NT2/D1 (cell line): Measurements from ENCODE around the gene APOBEC3H.

ENCODE experiments used
- DNase-seq: peaks from one replicate; pipeline ENCODE4 v3.0.0-alpha.2; 2011; ENCODE audit warnings: low read depth, low spot score
- H3K27me3 ChIP-seq: 2 replicates; pipeline ENCODE4 v1.6.0; 2011; ENCODE audit warnings: mild to moderate bottlenecking; ENCODE audit not compliant: insufficient read length, insufficient read depth
- H3K36me3 ChIP-seq: 2 replicates; pipeline ENCODE4 v1.6.1; 2011; ENCODE audit warnings: mild to moderate bottlenecking, low read length, mixed read lengths; ENCODE audit not compliant: insufficient read depth, insufficient read length
- H3K4me1 ChIP-seq: 2 replicates; pipeline ENCODE4 v1.5.1; 2011; ENCODE audit not compliant: insufficient read depth, insufficient read length
- H3K4me3 ChIP-seq: 2 replicates; pipeline ENCODE4 v1.5.1; 2011; ENCODE audit warnings: low read depth; ENCODE audit not compliant: insufficient read length
- H3K9ac ChIP-seq: 2 replicates; pipeline ENCODE4 v1.6.0; 2011; ENCODE audit warnings: low read depth; ENCODE audit not compliant: insufficient read length
- H3K9me3 ChIP-seq: 2 replicates; pipeline ENCODE4 v1.5.1; 2011; ENCODE audit warnings: mild to moderate bottlenecking, low read length; ENCODE audit not compliant: insufficient read depth
- SUZ12 ChIP-seq: IDR thresholded peaks from 2 replicates; pipeline ENCODE4 v1.6.1; 2011; ENCODE audit not compliant: insufficient read length, insufficient read depth; ENCODE audit errors: extremely low read depth
- YY1 ChIP-seq: IDR thresholded peaks from 2 replicates; pipeline ENCODE4 v1.6.1; 2011; ENCODE audit not compliant: insufficient read length, insufficient read depth
- ZNF274 ChIP-seq: IDR thresholded peaks from 2 replicates; pipeline ENCODE4 v1.6.1; 2011; ENCODE audit warnings: mild to moderate bottlenecking, low read depth, low read length

Gene APOBEC3H

DNA sequence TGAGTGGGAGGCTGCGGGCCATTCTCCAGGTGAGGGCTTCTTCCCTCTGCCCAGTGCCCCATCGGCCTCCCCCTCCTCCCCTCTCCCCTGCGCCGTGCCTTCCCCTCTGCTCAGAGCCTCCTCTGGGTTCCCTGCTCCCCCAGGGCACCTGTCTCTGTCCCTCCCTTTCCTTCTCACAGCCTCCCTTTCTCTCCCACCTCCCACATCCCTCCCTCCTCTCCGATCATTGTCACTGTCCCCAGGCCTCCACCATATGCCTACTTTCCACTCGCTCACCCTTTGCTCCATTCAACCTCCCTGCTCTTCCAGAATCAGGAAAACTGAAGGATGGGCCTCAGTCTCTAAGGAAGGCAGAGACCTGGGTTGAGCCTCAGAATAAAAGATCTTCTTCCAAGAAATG, 9.9 kb upstream of the APOBEC3H start:
- no peaks in the 10 kb centered on the region for H3K27me3 ChIP-seq
- no peak overlapping the region for H3K9ac ChIP-seq
- no peak overlapping the region for H3K4me3 ChIP-seq
- H3K9me3 ChIP-seq: no peaks in the 10 kb centered on the region
- TF ChIP-seq SUZ12 (no peak), YY1 (no peak), ZNF274 (no peak)
- no peaks in the 10 kb centered on the region for H3K36me3 ChIP-seq
- no peak for DNase-seq
- peaks cover 4% of the 10 kb centered on the region for H3K4me1 ChIP-seq

DNA sequence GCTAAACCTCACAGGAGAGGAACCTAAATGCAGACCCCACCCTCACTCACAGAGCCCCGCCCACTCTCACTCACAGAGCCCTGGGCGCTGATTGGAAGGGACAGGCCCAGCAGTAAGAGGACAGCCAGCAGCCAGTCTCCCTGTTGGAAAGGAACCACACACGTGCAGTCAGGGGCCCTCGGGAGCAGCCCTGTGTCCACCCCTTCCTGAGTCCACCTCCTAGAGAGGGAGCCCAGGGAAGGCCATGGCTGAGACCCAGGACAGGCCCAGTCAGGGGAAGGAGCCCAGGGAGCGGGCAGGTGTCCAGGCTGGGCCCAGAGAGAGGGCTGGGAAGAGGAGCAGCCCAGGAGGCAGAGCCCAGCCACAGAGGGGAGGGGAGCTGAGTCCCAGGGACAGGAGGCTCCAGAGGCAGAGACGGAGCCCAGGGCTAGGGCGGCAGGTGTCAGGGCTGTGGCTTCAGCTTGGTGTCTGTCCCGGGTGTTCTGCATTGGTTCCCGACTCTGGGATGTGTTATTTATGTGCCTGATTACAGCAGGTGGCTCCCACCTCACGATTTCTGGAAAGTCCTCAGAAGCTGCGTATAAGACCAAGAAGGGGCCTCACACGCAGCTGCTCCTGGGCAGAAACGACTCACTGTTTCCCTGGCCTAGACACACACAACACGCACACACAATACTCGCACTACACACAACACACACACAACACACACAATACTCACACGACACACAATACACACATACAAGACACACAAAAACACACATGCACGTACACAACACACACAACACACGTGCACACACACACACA, 9.0 kb upstream of the APOBEC3H start:
- Histone ChIP-seq H3K27me3 (no peaks in the 10 kb centered on the region), H3K4me3 (no peak overlapping the region), H3K36me3 (no peaks in the 10 kb centered on the region), H3K9me3 (no peaks in the 10 kb centered on the region), H3K4me1 (peaks cover 4% of the 10 kb centered on the region), H3K9ac (peak overlapping the region; percentile 56)
- no peak for TF ChIP-seq ZNF274
- DNase-seq: no peak

DNA sequence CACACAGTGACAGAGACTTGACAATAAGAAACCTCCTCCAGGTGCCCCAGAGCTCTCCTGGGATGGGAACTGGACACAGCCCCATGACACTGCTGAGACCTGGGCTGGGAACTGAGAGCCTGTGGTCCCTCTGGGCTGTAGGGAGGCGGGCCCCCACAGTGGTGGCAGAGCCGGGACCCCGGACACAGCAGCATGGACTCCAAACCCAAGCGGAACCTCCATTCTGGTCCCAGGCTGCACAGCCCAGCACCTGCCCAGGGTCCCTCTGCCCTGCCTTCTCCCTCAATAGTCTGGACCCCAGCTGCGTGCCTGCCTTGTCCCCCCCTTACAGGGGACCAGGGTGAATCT, 8.4 kb upstream of the APOBEC3H start:
- DNase-seq: no peak
- Histone ChIP-seq H3K27me3 (no peaks in the 10 kb centered on the region), H3K9ac (no peak overlapping the region), H3K36me3 (no peaks in the 10 kb centered on the region), H3K4me3 (no peak overlapping the region), H3K4me1 (peaks cover 4% of the 10 kb centered on the region), H3K9me3 (no peaks in the 10 kb centered on the region)
- TF ChIP-seq ZNF274 (no peak), SUZ12 (no peak), YY1 (no peak)

DNA sequence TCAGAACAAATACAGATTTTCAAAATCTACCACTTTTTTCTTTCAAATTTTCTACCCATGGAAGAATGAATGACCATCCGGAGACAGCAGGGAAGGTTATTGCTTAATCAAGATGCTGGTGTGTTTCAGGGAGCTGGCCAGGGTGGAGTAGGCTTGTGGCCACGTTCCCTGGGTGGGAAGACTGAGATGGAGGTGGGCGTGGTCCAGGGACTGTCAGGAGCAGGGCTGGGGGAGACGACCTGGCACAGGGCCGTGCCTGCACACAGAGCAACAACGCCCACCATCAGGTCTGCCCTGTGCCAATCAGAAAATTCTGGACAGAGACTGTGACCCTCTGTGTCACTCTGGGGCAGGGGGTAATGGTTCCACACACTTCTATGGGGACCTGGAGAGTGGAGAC, 7.1 kb upstream of the APOBEC3H start:
- no peaks in the 10 kb centered on the region for H3K36me3 ChIP-seq
- no peak overlapping the region for H3K9ac ChIP-seq
- no peaks in the 10 kb centered on the region for H3K27me3 ChIP-seq
- H3K4me3 ChIP-seq: no peak overlapping the region
- H3K4me1 ChIP-seq: peaks cover 4% of the 10 kb centered on the region
- no peak for DNase-seq
- TF ChIP-seq SUZ12 (no peak), YY1 (no peak), ZNF274 (no peak)
- no peaks in the 10 kb centered on the region for H3K9me3 ChIP-seq

DNA sequence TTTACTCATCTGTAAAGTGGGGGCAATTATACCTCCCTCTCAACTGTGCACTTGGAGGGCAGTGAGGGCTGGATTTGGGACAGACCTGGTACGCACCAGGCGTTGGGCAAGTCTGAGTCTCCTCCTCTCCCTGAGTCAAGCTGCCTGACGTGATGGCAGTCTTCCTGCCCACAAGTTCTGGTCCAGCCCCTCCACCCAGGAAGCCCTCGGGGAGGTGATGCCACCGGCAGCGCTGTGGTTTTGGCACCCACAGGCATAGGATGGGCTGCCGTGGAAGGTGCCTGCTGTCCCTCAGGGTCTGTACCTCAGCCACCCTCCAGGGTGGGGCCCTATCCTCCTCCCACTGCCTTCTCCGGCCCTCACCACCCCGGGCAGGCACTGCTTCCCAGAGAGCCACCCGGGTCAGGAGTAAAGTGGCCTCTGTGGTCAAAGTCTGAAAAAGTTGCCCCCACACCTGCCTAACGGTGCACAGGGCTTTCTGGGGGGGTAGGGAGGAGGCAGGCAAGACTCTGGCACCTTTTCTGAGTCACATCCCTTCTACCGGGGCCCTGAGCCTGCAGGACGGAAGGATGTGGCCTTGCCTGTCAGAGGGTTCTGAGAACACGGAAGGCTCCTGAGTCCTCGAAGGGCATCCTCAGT, 6.5 kb upstream of the APOBEC3H start:
- DNase-seq: no peak
- no peaks in the 10 kb centered on the region for H3K36me3 ChIP-seq
- H3K27me3 ChIP-seq: no peaks in the 10 kb centered on the region
- H3K4me3 ChIP-seq: no peak overlapping the region
- no peak overlapping the region for H3K9ac ChIP-seq
- H3K4me1 ChIP-seq: peaks cover 8% of the 10 kb centered on the region
- H3K9me3 ChIP-seq: no peaks in the 10 kb centered on the region
- TF ChIP-seq ZNF274 (no peak), YY1 (no peak)

DNA sequence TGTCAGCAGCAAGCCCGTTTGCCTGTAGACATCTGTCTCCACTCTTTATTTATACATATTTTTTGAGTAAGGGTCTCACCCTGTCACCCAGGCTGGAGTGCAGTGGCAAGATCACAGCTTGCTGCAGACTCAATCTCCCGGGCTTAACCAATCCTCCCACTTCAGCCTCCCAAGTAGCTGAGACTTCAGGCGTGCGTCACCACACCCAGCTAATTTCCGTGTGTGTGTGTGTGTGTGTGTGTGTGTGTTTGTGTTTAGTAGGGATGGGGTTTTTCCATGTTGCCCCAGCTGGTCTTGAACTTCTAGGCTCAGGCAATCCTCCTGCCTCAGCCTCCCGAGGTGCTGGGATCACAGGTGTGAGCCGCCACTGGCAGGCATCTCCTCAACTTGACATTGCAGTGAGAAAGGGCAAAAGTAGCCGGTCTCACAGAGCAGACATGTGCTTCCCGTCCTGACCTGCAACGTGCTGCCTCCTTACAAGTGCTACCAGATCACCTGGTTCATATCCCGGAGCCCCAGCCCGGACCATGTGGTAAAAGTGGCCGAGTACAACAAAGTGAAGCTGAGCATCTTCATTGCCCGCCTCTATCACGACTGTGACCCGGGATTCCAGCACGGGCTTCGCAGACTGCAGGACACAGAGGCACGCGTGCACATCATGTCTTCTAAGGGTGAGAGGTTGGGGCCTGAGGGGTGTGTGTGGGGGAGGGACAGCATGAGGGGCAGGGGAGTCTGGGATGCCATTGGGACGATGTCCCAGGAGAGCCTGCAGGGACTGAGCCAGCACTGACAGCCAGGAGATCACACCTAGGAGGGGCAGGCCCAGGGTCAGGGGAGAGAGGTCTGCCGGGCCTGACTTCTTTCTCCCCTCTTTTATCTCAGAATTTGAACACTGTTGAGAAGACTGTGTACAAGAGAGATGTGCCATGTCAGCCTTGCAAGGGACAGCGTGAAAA, 5.6 kb upstream of the APOBEC3H start:
- no peaks in the 10 kb centered on the region for H3K27me3 ChIP-seq

More for the DNA sequence above, 5.6 kb upstream of the APOBEC3H start:
- H3K4me1 ChIP-seq: peaks cover 11% of the 10 kb centered on the region
- TF ChIP-seq SUZ12 (no peak), ZNF274 (no peak), YY1 (no peak)
- H3K9me3 ChIP-seq: no peaks in the 10 kb centered on the region
- no peak overlapping the region for H3K9ac ChIP-seq
- DNase-seq: no peak
- no peaks in the 10 kb centered on the region for H3K36me3 ChIP-seq
- no peak overlapping the region for H3K4me3 ChIP-seq
